Pancreas (tissue), 10 donors: ENCODE results near the gene PKP1. TPM values are rescaled to one million over a fixed set of nuclear protein-coding genes. Genes with fewer than 3 reads are reported as not detected.

ENCODE experiments used
- ATAC-seq, 4 donors: fragments of 200-7000 bp; cut with Tn5 transposase; one replicate each; pipeline versions ENCODE4 v1.8.0 to v1.9.1; 2020; ENCODE audit warnings: mild to moderate bottlenecking in 4 of 4, moderate library complexity in 4 of 4
- DNase-seq, 6 donors: peaks; one replicate each; pipeline ENCODE4 v3.0.0-alpha.2; 2020
- FAIRE-seq: peaks from 2 replicates; lab custom pipeline; 2012; peaks lifted over from hg19 to GRCh38; lab: Jason Lieb, UNC
- H3K27ac ChIP-seq, 4 donors: fragments of 200-600 bp; sonication (generic); 1 replicate in 3 of 4; 2 replicates in 1 of 4; pipeline versions ENCODE4 v1.5.0 to v1.8.0; 2020
- H3K27me3 ChIP-seq, 4 donors: fragments of 200-600 bp; one replicate each; pipeline ENCODE4 v1.8.0; 2021
- H3K36me3 ChIP-seq, 3 donors: fragments of 200-600 bp; sonication (generic) in 1 of 3; one replicate each; pipeline versions ENCODE4 v1.5.0 to v1.8.0; 2020 to 2021
- H3K4me1 ChIP-seq, 3 donors: fragments of 200-600 bp; one replicate each; pipeline ENCODE4 v1.8.0; 2021
- H3K4me3 ChIP-seq, 4 donors: fragments of 200-600 bp; sonication (generic) in 2 of 4; one replicate each; pipeline versions ENCODE4 v1.5.0 to v1.8.0; 2020 to 2021
- H3K9me3 ChIP-seq, 4 donors: fragments of 200-600 bp; one replicate each; pipeline ENCODE4 v1.8.0; 2021
- CTCF ChIP-seq, 4 donors: fragments of 200-600 bp; sonication (generic) in 3 of 4; IDR thresholded peaks; one replicate each; pipeline versions ENCODE4 v1.5.0 to v1.8.0; 2021; ENCODE audit warnings: antibody characterized with exemption in 4 of 4
- WGBS, 2 donors: extraction: QIAGEN DNeasy Blood & Tissue Kit; methylation state at CpG; one replicate each; pipeline ENCODE4 v1.1.7; 2013; 5-methylcytosine and 5-hydroxymethylcytosine counted together
- intact Hi-C, 3 donors: fragments of 100-400 bp; cut with DNase I; formaldehyde crosslinking; loops; one replicate each; pipeline versions ENCODE4 v1.11.1 to v1.14.2; 2022
- polyA plus RNA-seq, 2 donors: library from polyadenylated mRNA; stranded (reverse); fragments of 200-250 nt; gene quantifications; one replicate each; pipeline ENCODE4 v1.2.3, GENCODE V29; 2013
- total RNA-seq, 6 donors: library from RNA; stranded (reverse); fragmentation: NEBNext Ultra II Directional in 4 of 6; extraction: Animal tissue kit (Norgen Biotek cat#: 25700) in 4 of 6; gene quantifications; one replicate each; pipeline versions ENCODE4 v1.2.1 to v1.2.4, GENCODE V29; 2021 to 2023
- donor health status: healthy with polysubstance abuse.
- donor health status: DM: no; HTN: no; CAD: no; lungs with moderate emphysema.
- donor health status: DM: no; HTN: no; CAD: no.
- donor health status: control.
- donor health status: control.
- donor health status: Bipolar disorder and iron deficiency.
- donor health status: DM: yes; HTN: yes; CAD: no.
- donor health status: DM: no; HTN: no; CAD: no.
- donor health status: DM: no; HTN: no; CAD: no.
- donor health status: DM: yes; HTN: yes; CAD: no.

The PKP1 gene
- total and polyA plus RNA-seq, 8 donors, result 0.04 to 0.37 (median 0.12) TPM; not detected in 1

DNA sequence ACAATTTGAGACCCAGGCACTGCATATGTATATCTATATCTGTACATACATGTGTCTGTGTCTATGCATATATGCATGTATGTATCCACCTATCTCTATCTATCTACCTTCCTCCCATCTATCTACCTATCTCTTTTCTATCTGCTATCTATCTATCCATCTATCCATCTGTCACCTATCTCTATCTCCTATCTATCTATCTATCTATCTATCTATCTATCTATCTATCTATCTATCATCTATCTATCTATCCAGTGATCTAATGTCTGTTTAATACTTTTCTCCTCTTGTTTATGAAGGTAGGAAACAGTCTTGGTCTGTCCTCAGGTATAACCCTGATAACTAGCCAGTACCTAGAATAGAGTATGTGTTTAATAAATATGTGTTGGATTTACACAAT lies 68.3 kb downstream of the PKP1 start:
- H3K36me3 ChIP-seq, result no peaks in the 10 kb centered on the region
- ATAC-seq (no peak), DNase-seq (no peak), FAIRE-seq (no peak)
- H3K27ac ChIP-seq, result no peak overlapping the region
- no peaks in the 10 kb centered on the region for H3K27me3 ChIP-seq
- intact Hi-C loops, result loop anchor here in 1 of 3 donors (10.0 kb wide), 1 partner anchor 97 kb away; no protein-coding TSS in a partner anchor
- H3K4me3 ChIP-seq, result no peak overlapping the region
- no peaks in the 10 kb centered on the region for H3K9me3 ChIP-seq
- TF ChIP-seq CTCF (IDR thresholded peaks at IDR 0.05), result no peak
- H3K4me1 ChIP-seq, result no peaks in the 10 kb centered on the region

DNA sequence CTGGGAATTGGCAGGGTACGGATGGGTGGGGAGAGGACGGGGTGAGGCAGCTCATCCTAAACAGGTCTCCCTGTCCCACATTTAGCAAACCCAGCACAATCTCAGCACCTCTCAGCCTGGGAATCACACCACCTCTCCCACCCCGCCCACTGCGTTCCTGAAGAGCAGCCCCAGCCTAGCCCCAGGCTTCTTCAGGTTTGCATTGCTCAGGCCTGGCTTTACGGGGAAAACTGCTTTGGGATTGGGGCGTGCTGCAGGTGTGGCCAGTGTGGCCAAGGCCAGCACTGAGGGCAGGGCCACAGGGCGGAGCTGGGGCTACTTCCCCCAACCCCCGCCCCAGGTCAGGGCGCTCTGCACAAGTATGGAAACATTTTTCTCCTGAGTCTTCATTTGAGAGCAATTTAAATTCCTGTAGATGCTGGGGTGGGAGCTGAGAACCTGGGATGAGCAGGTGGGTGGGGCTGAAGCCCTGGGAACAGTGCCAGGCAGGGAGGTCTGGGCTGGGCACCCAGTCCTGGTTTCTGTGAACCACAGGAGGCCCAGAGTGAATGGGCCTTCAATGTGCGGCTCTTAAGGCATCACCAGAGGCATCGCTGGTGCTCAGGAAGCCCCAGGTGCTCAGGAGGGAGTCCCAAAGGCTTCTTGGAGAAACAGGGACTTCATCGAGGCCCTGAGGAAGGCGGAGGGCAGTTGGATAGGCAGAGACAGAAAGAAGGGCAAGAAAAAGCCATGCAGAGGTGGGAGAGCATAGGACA lies 70.1 kb downstream of the PKP1 start:
- H3K4me1 ChIP-seq, result no peaks in the 10 kb centered on the region
- H3K36me3 ChIP-seq, result no peaks in the 10 kb centered on the region
- no peaks in the 10 kb centered on the region for H3K9me3 ChIP-seq
- no peak for TF ChIP-seq CTCF (IDR thresholded peaks at IDR 0.05)
- 74 to 87% methylated on average over 13 of the region's 13 CpGs for WGBS, 2 donors
- intact Hi-C loops, result loop anchor here in 1 of 3 donors (10.0 kb wide), 1 partner anchor 99 kb away; no protein-coding TSS in a partner anchor
- no peak for ATAC-seq
- FAIRE-seq, result no peak
- DNase-seq, result peak in 1 of 6 donors; percentile 34
- H3K4me3 ChIP-seq, result no peak overlapping the region
- no peaks in the 10 kb centered on the region for H3K27me3 ChIP-seq
- H3K27ac ChIP-seq, result no peak overlapping the region

DNA sequence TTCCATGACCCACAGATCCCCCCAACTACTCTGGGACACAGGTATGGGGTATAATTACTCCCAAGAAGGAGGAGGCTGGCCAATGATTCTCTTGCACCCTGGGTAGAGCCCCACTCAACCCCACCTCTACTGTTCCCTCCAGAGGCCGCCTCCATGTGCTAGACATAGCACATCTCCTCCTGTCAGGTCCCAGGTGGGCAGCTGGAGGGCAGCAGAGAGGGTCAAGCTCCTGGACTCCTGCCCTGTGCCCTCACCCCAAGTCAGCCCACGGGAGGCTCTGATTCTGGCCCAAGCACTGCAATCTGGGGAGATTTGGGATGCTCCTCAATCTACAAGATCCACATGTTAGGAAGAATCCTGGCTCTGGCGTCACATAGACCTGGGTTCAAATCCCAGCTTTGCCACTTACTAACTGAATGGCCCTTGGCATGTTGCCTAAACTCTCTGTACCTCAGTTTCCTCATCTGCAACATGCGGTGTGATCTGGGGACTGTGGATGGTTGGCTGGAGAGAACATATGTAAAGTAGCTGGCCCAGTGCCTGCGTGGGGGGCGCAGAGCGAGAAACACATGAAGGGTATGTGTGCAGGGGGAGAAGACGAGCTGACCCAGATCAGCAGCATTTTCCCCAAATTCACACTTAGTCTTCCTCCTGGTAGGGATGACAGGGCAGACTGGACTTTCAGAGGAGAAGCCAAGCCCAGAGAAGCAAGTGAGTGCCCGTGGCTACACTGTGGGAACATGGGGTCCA lies 71.0 kb downstream of the PKP1 start:
- intact Hi-C loops, result loop anchor here in 1 of 3 donors (10.0 kb wide), 1 partner anchor 100 kb away; no protein-coding TSS in a partner anchor
- Histone ChIP-seq H3K9me3 (no peaks in the 10 kb centered on the region), H3K27me3 (no peaks in the 10 kb centered on the region), H3K4me1 (no peaks in the 10 kb centered on the region), H3K4me3 (no peak overlapping the region), H3K36me3 (no peaks in the 10 kb centered on the region), H3K27ac (no peak overlapping the region)
- FAIRE-seq (no peak), ATAC-seq (no peak), DNase-seq (peak in 1 of 6 donors; percentile 14)
- 85 to 91% methylated on average over 9 of the region's 9 CpGs for WGBS, 2 donors
- TF ChIP-seq CTCF (IDR thresholded peaks at IDR 0.05), result no peak

DNA sequence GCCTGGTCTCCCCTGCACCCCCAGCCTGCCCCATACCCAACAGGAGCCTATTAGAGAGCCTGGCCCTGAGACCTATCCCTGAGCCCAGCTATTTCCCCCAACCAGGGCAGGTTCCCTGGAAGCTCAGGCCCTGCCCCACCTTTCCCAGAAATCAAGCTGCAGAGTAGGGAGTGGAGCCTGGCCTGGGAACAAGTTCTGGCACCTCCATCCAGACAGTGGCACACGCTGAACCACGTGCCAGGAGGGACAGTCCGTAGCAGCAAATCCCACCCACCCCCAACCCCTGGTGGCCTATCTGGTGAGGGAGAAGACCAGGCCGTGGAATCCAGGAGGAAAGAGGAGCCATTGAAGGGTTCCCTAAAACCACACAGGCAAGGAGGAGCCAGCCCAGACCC lies 71.6 kb downstream of the PKP1 start:
- WGBS, 2 donors, result 44 to 56% methylated on average over 4 of the region's 4 CpGs
- ATAC-seq (no peak), FAIRE-seq (no peak), DNase-seq (peak in 1 of 6 donors; percentile 34)
- Histone ChIP-seq H3K27me3 (no peaks in the 10 kb centered on the region), H3K4me3 (no peak overlapping the region), H3K9me3 (no peaks in the 10 kb centered on the region), H3K27ac (no peak overlapping the region), H3K4me1 (no peaks in the 10 kb centered on the region), H3K36me3 (no peaks in the 10 kb centered on the region)
- TF ChIP-seq CTCF (IDR thresholded peaks at IDR 0.05), result no peak
- intact Hi-C loops, result loop anchor here in 2 of 3 donors (5.0 to 10.0 kb wide), 2 partner anchors 100 to 103 kb away; no protein-coding TSS in a partner anchor
